ENCODE data around the gene TESMIN.
A peak's percentile ranks its signal among the peaks of the same experiment; 100 is the strongest.

The TESMIN gene

GRCh38 chr11:68688881-68689280 is 62.4 kb downstream of the TESMIN start:
- TF ChIP-seq CTCF (IDR thresholded peaks at IDR 0.05; ENCODE audit: low read depth, low read length), result no peak
- H3K4me3 ChIP-seq (replicated peaks in 1 of 2; ENCODE audit: low read depth in 2 of 2, low read length in 2 of 2), result no peak overlapping the region
- no peak for DNase-seq (ENCODE audit: low read depth in 2 of 2)

GRCh38 chr11:68687986-68688385 is 63.3 kb downstream of the TESMIN start:
- DNase-seq (ENCODE audit: low read depth in 2 of 2), result no peak
- TF ChIP-seq CTCF (IDR thresholded peaks at IDR 0.05; ENCODE audit: low read depth, low read length), result no peak
- H3K4me3 ChIP-seq (replicated peaks in 1 of 2; ENCODE audit: low read depth in 2 of 2, low read length in 2 of 2), result no peak overlapping the region

- no peak for TF ChIP-seq CTCF (IDR thresholded peaks at IDR 0.05; ENCODE audit: low read depth, low read length)
- no peak for DNase-seq (ENCODE audit: low read depth in 2 of 2)
- no peak overlapping the region for H3K4me3 ChIP-seq (replicated peaks in 1 of 2; ENCODE audit: low read depth in 2 of 2, low read length in 2 of 2)
Measured at GRCh38 chr11:68687311-68687710, 64.0 kb downstream of the TESMIN start.

- H3K4me3 ChIP-seq (replicated peaks in 1 of 2; ENCODE audit: low read depth in 2 of 2, low read length in 2 of 2), result no peak overlapping the region
- DNase-seq (ENCODE audit: low read depth in 2 of 2), result no peak
- no peak for TF ChIP-seq CTCF (IDR thresholded peaks at IDR 0.05; ENCODE audit: low read depth, low read length)
Measured at GRCh38 chr11:68686486-68686885, 64.8 kb downstream of the TESMIN start.

GRCh38 chr11:68685656-68686380 is 65.5 kb downstream of the TESMIN start:
- no peak for DNase-seq (ENCODE audit: low read depth in 2 of 2)
- TF ChIP-seq CTCF (IDR thresholded peaks at IDR 0.05; ENCODE audit: low read depth, low read length), result no peak
- H3K4me3 ChIP-seq (replicated peaks in 1 of 2; ENCODE audit: low read depth in 2 of 2, low read length in 2 of 2), result no peak overlapping the region

- DNase-seq (ENCODE audit: low read depth in 2 of 2), result no peak
- H3K4me3 ChIP-seq (replicated peaks in 1 of 2; ENCODE audit: low read depth in 2 of 2, low read length in 2 of 2), result peak within 1 kb of the TSS in 1 of 2 donors; percentile 31
- TF ChIP-seq CTCF (IDR thresholded peaks at IDR 0.05; ENCODE audit: low read depth, low read length), result no peak
Measured at GRCh38 chr11:68684385-68685356, 66.6 kb downstream of the TESMIN start, which contains the start of gene GAL. GAL (plus strand) TSS chr11:68684544; CDS start chr11:68684924, 380 bp downstream.
